G401 (cell line): ENCODE data around the gene NCOA1. TPM values are rescaled to one million over a fixed set of nuclear protein-coding genes. Genes with fewer than 3 reads are reported as not detected.
"Not testable (repeated sequence)": the region's sequence is repeated elsewhere in the genome, so short reads cannot be mapped to it uniquely, and the experiment has no call there.

ENCODE experiments used
- DNase-seq: peaks from one replicate; pipeline ENCODE4 v3.0.0-alpha.2; 2015; ENCODE audit warnings: low spot score
- in situ Hi-C: cut with HindIII; loops from 2 replicates; pipeline ENCODE4 v1.10.0; 2016; ENCODE audit warnings: low sequenced_read_pairs, mixed read lengths
- total RNA-seq: library from RNA; depleted of rRNA; stranded (reverse); fragments of >200 nt; shearing (Covaris generic); gene quantifications from 2 replicates; pipeline ENCODE4 v1.2.3, GENCODE V29; 2014

NCOA1 gene
- total RNA-seq, 1 experiment from 2014 or later = 8.9 TPM

DNA sequence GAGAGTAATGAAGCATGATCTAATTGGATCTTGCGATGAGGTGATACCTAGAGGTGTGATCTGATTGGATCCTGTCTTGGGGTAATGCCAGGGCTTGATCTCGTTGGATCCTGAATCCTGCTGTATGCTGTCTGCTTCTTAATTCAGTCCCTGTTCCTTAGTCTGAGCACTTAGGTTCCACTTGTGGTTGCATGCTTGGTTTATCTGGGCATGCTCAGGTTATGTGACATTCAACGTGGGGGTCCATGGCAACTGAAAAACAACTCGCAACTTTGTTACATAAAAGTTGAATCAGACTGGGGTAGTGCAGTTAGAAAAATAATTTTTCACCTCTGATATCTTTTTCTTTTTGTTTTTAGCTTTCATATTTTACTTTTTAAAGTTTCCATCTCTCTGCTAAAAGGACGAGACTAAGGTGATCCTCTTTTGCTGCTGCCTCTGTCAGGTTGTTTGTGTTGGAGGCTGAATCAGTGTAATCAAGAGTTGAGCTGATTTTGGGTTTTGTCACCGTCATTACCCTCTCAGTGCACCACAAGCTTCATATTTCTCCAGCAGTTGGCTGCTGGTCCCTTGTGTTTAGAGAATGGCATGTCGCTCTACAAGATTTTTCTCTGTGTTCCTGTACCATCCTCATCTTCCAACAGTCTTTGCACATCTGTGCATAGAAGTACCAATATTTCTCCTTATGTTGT is 67.9 kb downstream of the NCOA1 start:
- DNase-seq = no peak

DNA sequence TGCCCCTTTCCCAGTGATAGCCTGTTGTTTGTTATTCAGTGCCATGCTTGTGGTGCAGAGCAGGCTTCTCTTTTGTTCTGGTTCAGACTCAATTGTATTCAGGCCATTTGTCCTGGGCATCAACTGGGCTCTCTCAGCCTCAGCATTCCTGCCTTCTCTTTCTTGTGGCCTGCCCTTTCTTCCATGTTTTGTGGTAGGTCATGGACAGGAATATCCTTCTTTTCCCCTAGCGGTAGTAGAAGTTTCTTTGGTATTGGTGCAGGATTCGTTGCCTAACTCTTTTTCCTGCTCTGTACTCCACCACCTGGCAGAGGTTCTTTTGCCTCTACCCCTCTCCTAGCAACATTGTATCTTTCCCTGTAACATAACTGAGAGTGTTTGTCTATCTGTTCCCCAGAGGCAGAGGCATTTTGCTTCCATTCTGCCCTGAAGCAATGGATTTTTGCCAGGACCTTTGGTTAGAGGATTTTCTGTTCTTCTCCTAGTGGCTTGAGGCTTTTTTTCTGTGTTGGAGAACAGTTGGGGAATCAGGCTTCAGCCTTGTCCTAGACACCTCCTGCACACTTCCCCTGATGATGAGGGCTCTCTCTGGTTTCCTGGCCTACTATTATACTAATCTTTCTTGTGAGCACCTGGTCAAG is 68.5 kb downstream of the NCOA1 start:
- in situ Hi-C loops = no loop called here

More for the DNA sequence above, 67.9 kb downstream of the NCOA1 start:
- in situ Hi-C loops = no loop called here

DNA sequence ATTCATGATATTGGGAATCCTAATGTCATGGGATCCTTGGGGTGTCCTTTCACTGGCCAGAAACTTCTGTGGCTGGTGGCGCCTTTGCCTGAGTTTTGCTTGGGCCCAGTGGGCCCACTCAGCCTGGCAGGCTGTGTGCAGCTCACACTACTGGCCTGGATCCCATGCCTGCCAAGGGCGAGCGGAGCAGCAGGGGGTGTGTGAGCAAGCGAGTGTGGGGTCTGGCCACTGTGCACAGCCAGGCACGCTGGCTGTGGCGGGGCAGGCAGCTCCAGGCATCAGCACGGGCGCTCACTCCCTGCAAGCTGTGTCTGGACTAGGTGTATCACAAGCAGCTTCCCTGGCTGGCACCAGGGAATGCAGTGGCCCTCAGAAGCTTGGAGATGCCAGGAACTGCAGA is 74.5 kb downstream of the NCOA1 start:
- no peak for DNase-seq
- in situ Hi-C loops = no loop called here

More for the DNA sequence above, 68.5 kb downstream of the NCOA1 start:
- peak; percentile 23 for DNase-seq

DNA sequence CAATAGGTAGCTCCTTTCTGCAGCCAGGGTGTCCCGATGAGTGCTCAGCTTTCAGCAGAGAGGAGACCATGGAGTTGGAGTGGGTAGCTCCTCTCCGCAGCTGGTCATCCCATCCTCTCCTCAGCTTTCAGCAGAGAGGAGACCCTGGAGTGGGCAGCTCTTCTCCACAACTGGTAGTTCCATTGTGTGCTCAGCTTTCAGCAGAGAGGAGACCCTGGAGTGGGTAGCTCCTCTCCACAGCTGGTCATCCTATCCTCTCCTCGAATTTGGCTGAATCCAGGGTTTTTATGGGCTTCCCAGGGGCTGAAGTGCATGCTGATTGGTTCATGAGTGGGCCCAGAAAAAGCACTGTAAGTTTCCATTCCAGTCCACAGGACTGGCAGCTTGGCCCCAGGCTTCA is 75.2 kb downstream of the NCOA1 start:
- in situ Hi-C loops = no loop called here
- no peak for DNase-seq

DNA sequence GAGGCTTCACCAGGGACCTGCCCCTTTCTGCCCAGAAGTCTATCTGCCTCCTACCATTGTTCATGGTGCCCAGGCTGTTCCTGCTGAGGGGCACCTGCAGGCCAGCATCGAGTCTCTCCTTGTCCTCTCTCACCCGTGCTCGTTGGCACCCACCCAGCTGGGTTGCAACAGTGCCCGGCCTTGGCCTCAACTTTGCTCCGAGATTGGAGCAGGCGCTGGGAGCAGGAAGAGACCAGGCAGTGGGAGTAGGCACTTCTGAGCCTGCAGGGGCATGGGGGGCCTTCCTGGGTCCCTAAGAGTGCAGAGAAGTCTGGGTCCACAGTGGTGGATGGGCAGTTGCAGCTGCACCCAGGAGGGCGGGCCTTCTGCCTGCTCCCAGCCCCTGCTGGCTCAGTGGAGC is 75.6 kb downstream of the NCOA1 start:
- no peak for DNase-seq
- in situ Hi-C loops = no loop called here

DNA sequence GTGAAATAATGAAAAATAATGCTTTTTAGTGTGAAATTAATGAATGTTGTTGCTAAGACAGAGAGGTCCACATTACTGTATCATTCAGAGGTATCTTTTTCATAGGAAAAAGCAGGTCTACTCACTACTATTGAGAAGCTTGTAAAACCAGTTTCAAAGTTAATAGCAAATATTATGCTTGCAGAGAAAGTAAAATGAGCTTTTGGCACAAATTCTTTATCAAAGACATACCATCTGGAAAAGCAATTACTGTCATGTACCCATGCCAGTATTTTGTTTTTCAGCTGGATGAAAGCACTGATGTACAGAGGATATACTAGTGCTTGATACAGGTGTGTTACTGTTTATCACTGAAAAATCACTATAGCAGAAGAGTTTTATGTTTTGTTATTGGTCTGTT is 77.5 kb downstream of the NCOA1 start:
- in situ Hi-C loops = no loop called here
- DNase-seq = no peak

DNA sequence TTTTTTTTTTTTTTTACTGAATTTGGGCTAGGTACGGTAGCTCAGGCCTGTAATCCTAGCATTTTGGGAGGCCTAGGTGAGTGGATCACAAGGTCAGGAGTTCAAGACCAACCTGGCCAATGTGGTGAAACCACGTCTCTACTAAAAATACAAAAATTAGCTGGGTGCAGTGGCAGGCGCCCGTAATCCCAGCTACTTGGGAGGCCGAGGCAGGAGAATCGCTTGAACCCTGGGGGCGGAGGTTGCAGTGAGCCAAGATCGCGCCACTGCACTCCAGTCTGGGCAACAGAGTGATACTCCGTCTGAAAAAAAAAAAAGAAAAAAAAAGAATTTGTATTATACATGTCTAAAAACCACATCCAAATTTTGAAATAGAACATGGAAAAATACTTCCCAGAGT is 78.5 kb downstream of the NCOA1 start:
- DNase-seq, in situ Hi-C loops: not testable (repeated sequence)

DNA sequence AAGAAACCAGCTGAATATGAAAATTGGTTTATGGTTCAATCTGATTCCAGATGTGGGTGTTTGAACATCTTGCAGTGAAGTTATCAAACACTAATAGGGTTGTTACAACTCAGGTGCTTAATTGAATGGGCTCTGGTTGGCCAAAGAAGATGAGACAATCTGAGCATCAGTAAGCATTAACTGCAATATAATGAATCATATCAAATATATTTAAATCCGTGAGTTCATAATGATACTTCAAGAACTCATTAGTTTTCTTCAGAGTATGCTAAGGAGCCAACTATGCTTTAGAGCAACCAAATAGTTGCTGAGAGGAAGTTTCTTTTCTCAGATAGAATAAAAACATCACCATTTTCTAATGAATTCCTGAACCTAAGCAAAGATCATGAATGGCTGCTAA is 79.2 kb downstream of the NCOA1 start:
- in situ Hi-C loops = no loop called here
- no peak for DNase-seq

DNA sequence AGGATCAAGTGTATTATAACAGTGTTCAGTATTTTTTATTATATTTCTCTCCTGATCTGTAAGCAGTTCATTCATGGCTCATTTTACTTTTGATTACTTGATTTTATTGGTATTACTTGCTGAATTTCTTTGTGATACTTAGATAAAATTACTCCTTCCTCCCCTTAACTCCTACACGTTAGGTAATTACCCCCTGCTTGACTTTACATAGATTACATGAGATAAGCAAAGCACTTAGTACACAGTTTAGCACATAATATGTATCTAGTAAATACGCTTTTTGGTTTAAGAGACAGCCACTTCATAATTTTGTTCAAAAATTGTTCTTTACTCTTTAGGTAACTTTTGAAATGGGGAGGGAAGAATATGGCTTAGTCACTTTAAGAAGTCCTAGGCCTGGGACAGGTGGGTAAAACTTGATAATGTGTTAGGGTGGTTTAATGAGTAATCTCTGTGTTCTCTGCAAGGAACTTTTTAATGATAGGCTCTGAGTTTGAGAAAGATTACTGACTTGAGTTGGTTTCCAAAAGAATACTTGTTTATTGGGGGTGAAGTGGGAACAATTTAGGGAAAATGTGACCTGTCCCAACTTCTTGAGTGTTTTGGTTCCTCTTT is 80.9 kb downstream of the NCOA1 start:
- in situ Hi-C loops = no loop called here
- no peak for DNase-seq

DNA sequence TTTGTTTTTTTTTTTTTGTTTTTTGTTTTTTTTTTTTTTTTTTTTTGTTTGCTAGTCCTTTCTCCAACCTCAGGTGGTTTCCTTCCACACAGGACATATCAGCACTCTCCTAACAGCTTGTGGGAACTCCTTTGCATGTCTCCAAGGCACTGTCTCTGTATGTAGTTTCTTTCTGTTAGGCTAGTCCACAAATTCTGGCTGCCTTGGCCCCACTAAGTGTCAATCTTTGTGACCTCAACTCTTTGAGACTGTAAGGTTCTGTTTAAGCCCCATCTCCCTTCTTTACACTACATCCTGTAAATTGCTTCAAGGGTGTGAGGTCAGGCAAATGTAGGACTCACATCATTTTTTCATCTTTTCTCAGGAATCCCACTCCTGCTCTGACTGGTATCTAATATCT is 85.1 kb downstream of the NCOA1 start:
- DNase-seq = no peak
- in situ Hi-C loops = no loop called here

DNA sequence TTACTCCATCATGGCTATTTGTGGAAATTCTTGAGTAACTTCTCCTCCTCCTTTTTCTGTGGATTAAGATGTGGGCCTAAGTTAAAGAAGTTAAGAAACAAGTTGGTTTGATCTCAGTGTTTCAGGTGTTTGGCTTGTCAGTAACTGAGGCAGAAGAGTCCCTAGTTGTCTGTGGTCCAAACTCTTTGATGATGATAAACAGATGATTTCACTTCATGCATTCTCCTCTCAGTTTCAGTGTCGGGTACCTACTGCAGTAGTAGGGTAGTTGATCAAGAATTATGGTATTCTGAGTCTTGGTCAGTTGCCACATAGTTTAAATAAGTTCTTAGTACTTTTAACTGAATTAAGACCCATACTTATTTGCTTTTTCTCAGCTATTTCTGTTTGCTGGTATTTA is 85.6 kb downstream of the NCOA1 start:
- in situ Hi-C loops = no loop called here

DNA sequence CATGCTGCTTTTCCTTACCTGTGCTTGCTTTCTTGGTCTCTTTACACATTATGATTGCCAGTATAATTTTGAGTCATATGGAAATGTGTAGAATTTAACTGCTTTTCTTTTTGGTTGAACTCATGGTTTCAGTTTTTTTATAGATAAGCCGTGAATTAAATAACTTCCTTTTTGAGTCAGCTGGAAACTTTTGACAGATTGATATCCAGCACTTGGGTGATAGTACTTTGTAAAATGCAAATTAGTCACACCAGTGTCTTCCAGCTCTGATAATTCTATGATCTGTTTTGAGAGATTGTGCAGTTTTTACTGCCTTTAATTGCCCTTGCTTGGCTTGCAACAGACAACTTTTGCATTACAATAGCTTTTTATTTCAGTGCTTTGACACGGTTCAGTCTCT is 86.4 kb downstream of the NCOA1 start:
- no peak for DNase-seq
- in situ Hi-C loops = no loop called here

More for the DNA sequence above, 85.6 kb downstream of the NCOA1 start:
- no peak for DNase-seq

DNA sequence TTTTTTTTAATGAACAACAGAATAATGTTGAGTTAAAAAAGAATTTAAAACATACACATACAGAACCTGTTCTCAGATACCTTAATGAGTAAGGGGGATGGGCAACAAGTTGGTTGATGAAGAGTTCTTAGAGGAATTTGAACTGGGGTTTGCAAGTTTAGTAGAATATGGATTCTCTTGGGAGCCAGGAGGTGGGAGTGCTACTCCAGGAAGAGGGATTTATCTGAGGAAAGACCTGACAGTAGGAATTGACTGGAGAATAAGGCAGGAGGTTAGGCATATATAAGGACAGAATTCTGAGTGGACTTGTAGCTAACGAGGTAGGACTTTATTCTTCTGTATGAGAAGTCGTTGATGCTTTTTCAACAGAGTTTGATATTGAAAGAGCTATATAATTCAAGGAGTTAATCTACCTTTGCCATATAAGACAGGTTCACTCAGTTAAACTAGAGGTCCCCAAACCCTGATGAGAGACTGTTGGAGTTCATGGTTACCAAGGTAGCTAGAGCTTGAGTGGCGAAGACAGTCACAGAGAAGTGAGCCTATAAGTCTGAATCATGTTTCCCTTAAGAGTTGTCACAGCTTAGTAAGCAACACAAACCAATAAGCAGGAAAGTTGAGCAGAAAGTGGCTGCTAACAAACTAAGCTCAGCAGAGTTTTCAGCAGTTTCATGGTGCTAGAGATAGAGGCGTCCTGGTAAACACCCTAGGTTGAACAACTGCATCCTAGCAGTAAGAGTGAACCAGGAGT is 88.2 kb downstream of the NCOA1 start:
- no peak for DNase-seq
- in situ Hi-C loops = no loop called here

DNA sequence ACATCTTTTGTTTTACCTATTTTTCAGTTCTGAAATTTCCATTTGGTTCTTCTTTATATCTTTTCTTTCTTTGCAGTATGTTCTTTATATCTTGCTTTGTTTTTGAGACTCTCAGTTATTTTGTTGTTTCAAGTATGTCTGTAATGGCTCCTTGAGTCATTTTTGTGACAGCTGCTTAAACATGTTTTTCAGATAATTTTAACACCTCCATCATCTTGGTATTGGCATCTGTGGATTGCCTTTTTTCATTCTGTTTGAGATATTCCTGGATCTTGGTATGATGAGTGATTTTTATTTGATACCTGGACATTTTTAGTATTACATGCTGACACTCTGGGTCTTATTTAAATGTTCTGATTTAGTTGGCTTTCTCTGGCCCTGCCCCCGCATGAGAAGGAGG is 89.5 kb downstream of the NCOA1 start:
- no peak for DNase-seq
- in situ Hi-C loops = no loop called here

DNA sequence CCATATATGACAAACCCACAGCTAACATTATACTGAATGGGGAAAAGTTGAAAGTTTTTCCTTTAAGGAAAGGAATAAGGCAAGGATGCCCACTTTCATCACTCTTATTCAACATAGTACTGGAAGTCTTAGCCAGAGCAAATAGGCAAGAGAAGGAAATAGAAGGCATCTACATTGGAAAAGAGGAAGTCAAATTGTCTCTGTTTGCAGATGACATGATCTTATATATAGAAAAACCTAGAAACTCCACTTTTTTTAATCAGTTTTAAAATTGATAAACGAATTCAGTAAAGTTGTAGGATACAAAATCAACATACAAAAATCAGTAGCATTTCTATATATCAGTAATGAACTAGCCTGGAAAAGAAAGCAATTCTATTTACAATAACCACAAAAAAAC is 90.9 kb downstream of the NCOA1 start:
- in situ Hi-C loops = not testable (repeated sequence)

DNA sequence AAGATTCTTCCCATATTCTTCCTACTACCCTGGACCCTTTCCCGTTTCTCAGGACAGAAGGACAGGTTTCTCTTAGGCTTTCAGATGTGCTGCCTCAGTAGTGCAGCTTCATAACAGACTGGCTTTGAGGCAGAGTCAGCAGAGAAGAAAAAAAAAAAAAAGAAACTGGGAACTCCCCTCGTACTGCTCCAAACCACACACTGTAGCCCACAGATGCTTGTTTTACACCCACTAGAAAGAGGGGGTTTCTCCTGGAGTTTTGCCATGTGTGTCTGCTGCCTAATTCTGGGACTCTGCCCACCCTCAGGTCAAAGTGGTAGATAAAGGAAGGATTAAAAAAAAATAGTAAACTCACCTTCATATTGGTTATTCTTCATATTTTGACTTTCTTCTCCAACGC is 95.9 kb downstream of the NCOA1 start:
- DNase-seq = no peak
- in situ Hi-C loops = no loop called here

More for the DNA sequence above, 90.9 kb downstream of the NCOA1 start:
- not testable (repeated sequence) for DNase-seq

DNA sequence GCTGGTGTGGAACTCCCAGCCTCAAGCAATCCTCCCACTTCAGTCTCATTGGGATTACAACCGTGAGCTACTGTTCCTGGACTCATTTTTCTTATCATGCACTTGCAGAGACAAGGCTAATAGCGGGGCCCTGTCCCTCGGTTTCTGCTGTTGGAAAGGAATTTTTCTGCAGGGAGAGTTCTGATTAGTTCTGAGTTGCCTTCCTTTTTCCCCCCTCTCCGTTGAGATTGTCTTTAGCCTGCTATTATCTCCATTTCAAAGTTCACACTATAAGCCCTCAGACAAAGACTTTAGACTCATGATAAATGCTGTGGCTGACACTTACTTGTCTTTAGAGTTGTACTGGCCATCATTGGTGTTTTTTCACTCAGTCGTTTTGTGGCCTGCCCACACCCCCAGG is 97.2 kb downstream of the NCOA1 start:
- in situ Hi-C loops = no loop called here
- DNase-seq = no peak

DNA sequence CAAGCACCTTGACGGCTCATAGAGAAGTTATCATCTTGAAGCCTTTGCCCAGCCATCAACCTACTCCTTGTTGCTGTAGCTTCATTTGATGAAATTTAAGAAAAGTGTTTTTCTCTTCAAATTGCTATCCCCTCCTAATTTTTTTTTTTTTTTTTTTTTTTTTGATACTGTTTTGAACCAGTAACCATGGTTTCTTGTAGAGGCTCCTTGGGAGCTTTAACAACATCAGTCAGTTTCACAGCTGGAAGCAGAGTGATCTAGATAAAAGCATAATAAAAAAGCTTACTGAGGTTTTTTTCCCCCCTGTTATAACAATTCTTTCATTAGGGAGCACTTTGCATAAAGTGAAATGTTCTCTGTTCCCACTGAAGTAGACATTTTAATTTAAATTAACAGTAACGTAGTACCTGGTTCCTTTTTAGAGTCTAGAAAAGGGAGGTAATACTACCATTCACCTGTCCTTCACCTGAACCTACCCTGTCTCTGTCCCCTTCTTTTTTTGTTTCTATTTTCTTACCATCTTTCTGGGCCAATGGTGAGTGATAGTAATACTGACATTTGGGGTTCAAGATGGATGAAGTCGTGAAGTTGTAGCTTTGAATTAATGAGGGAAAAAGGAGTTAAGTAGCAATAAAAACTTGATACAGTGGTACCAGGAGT is 101.5 kb downstream of the NCOA1 start:
- in situ Hi-C loops = no loop called here
- no peak for DNase-seq

DNA sequence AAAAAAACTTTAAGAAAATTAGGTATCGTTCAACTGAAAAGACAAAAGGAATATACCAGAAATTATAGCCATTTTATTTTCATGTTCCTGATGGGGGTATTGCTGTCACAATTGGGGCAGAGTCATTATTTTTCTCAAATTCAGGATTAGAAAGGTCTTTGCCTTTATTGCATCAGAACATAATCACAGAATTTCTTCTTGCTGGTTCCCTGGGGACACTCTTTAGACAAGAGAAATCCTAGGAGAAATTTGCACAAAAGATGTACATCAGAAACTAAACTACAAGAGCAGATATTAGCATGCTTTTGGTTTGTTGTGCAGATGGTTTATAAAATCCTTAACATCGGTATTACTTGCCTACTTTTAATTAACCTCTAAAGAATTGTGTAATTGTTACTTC is 103.2 kb downstream of the NCOA1 start:
- in situ Hi-C loops = no loop called here
- DNase-seq = no peak
